EH (cell line): ENCODE measurements around the gene DCLK2.
A peak's percentile ranks its signal among the peaks of the same experiment; 100 is the strongest.

Experiments used
- DNase-seq: peaks from one replicate; pipeline ENCODE4 v3.0.0-alpha.2; 2015; ENCODE audit warnings: low read depth

The DCLK2 gene

GRCh38 chr4:150264595-150265161 lies 186.4 kb downstream of the DCLK2 start:
- DNase-seq: peak; percentile 55

DNA sequence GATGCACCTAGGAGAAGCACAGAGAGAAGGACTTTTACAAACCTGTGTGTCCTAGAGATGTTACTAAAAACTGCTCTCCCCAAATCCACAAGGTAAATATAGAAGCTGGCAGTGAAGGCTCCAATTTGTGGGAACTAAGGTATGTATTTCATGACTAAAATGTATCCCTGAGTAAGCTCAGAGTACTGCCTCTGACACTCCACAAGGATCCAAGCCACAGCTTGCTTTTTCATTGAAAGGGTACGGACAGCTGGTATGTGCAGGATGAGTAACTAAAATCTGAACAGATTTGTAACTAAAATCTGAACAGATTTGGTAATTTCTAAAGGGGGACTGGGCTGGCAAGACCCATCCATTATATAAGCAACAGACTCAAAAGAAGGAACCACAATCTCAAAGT lies 187.6 kb downstream of the DCLK2 start:
- no peak for DNase-seq

DNA sequence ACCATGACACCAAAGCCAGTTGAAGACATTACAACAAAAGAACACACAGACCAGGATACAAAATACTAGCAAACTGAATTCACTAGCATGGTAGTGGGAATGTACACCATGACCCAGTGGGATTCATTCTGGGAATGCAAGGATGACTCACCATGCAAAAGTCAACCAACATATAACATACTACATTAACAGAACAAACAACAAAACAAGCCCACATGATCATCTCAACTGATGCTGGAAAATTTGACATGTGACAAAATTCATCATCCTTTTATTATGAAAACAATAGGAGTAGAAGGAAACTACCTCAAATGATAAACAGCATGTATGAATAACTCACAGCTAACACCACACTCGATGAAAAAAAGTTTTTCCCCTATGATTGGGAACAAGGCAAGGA lies 190.2 kb downstream of the DCLK2 start:
- no peak for DNase-seq

DNA sequence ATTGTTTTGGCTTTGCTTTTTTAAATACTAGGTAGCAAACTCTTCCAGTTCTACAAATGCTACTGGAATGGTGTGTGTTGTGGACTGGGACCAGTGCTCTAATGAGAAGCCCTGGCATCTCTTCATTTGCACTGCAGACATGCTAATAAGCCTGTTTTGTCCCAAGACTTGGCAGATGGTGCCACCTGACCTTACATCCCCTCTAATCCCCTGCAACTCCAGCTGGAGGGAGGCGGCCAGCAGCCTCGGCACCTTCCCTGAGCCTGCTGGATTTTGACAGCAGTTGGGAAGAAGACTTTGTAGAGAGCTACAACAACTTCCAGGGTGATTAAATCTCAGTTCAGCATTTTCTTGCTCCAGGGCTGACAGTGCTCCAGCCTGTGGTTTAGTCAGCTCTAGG lies 200.0 kb downstream of the DCLK2 start:
- DNase-seq: peak; percentile 41

DNA sequence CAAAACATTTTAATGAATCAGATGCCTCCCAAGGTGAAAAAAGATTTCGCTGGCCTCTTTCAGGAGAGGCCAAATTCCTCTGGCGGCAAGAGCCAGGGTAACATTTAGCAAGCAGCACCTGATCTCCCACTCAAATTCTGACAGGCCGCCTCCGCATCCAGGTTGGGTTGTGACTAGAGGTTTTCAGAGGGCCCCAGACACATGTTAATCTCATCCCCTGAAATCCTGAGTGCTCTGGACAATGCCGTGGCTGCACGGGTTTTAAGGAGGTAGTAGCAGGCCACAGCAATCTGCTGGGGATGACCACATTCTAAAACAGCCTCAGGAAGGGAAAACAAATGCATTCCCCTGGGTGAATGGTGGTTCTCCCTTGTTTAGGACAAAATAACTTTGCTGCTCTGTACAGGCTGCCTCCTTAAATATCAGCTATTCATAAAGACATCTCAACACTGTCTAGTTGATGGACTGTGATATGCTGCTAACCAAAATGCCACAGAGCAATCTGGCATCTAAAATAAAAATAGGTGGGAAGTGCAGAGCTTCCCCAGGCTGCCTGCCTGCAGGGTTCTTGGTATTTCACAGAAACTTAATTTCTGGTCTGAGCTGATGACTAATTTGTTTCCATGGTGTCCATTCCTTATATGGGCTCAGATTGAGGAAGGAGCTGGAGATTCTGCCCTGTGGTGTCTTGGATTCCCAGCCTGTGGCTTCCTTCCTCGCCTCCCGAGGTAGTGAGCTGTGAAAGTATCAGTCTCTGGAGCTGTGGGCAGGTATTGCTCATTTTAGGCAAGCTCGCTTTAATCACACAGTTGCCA lies 202.0 kb downstream of the DCLK2 start:
- peak; percentile 95 for DNase-seq

DNA sequence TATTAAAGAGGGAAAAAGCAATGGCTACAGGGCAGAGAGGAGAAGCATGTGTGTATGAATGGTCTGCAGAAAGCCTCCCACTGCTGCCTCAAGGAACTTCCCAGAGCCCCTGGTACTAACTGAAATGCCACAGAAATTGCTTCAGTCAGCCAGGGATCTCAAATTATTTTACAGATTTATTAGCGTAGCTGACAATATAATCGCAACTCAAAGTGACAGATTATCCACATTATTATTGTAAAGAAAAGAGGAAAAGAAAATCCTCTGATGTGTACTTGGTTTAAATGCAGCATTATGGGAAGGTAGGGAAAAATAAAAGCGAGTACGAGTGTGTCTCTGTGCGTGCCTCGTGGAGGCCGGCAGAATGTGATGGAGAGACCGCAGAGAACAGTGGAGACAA lies 202.7 kb downstream of the DCLK2 start:
- DNase-seq: no peak

DNA sequence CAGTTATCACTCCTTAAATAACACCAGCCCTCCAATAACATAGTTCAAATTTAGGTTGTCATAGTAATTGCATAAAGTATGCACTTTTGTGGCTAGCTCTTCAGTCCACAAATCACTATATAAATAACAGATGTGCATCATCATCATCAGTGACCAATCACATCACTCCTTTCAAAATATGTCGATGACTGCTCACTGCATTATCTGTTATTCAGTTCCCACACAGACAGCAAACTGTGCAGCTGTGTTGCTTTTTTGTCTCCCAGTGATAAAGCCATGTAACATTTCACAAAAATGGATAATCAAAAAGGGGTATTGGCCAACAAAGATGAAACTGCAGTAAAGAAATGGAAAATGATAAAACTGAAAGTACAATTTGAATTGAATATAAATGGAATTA lies 205.4 kb downstream of the DCLK2 start:
- DNase-seq: peak; percentile 97

DNA sequence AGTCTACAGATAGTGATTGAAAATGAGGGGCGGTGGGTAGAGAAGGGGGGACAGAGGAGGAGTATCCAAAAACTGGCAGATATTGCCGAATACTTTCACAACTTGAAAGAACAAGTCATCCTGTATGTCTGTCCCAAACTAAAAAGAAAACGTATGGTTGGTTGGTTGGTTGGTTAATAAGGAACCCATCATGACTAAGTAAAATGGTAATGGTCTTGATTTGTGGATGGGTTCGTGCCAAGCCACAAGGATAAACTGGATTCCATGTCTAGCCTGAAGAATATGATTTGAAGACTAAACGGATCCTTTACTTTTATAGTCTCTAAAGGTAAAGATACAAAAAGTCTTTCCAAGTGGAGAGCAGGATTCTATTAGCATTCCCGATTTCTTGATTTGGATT lies 208.4 kb downstream of the DCLK2 start:
- DNase-seq: no peak

DNA sequence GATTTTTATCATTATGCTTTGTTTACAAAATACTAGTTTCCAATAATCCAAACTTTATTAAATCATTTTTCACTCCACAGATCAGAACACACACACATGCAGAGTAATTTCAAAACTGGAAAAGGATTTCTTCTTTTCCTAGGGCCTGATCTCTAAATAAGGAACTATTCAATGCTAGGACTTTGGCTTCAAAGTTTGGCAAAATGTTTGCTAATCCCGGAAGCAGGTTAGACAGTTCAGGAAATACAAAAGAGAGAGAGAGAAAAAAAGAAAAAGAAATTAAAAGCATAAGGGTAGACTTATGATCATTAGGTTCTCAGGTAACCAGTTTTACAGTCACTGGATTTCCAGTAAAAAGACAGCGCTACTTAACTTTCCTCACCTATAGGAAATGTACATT lies 211.0 kb downstream of the DCLK2 start:
- no peak for DNase-seq

DNA sequence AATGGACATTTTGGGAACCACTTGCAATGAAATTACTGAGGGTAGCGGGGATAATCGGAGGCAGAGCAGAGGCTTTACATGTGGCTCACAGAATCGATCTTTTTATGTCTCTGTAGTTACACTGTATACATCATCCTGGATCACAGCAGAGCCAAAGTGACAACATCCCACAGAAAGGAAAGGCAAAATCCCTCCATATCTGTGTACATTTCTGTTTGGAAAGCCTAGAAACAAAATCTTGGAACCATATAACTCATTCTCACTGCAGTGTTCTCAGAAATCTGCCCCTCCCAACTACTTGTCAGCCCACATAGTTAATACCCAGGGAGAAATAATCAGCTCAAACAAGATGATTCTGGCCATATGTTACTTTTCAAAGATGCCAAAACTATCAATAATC lies 211.6 kb downstream of the DCLK2 start:
- DNase-seq: no peak

- peak; percentile 60 for DNase-seq
Measured at GRCh38 chr4:150297861-150298474, 219.7 kb downstream of the DCLK2 start.

GRCh38 chr4:150299816-150300215 lies 221.6 kb downstream of the DCLK2 start:
- no peak for DNase-seq

DNA sequence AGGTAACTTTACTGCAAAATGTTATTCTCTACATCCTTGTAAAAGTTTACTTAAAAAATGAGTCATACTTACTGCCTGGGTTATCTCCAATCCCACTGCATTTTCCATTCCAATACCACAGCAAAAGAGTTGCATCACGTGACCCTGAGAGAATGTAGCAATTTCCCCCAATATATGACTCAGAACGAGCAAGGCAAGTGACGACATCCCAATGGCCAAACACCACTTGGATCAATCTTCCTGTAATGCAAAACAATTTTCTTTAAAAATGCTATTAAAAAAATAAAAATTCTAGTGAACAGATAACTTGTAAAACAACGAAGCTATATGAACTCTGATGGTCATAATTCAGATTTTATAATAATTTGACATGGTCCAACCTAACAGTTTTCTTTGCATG lies 224.3 kb downstream of the DCLK2 start:
- DNase-seq: peak; percentile 96

GRCh38 chr4:150305995-150306394 lies 227.8 kb downstream of the DCLK2 start:
- peak; percentile 82 for DNase-seq

DNA sequence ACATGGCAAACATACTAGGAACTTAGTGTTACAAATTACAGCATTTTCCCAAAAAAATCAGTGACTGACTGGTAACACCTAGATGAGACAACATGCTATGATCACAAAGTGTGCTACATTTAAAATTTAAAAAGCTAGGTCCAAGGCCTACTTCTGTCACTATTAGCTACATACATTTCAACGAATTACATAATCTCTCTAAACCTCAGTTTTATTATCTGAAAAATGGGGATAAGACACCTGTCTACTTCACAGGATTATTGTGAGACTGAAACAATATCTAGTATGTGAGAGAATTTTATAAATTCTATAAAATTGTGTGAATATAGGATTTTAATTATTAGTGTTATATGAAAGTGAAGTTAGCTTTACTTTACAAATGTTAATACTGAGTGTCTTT lies 228.5 kb downstream of the DCLK2 start:
- no peak for DNase-seq
